Peyer's patch (tissue), 4 donors: ENCODE measurements around the gene CKB. TPM values are rescaled to one million over a fixed set of nuclear protein-coding genes. Genes with fewer than 3 reads are reported as not detected.
"Not testable (repeated sequence)": the region's sequence is repeated elsewhere in the genome, so short reads cannot be mapped to it uniquely, and the experiment has no call there.

Experiments used
- DNase-seq, 3 donors: peaks; one replicate each; pipeline ENCODE4 v3.0.0-alpha.2; 2017 to 2019
- H3K27ac ChIP-seq, 4 donors: fragments of 200-600 bp; sonication (generic); one replicate each; pipeline ENCODE4 v1.5.1; 2016 to 2019
- H3K27me3 ChIP-seq, 2 donors: fragments of 200-600 bp; sonication (generic); one replicate each; pipeline ENCODE4 v1.5.1; 2019
- H3K36me3 ChIP-seq, 3 donors: fragments of 200-600 bp; sonication (generic); one replicate each; pipeline ENCODE4 v1.5.1; 2016 to 2019
- H3K4me1 ChIP-seq, 4 donors: fragments of 200-600 bp; sonication (generic); one replicate each; pipeline ENCODE4 v1.5.1; 2016 to 2019
- H3K4me3 ChIP-seq, 4 donors: fragments of 200-600 bp; sonication (generic); 1 replicate in 3 of 4; 2 replicates in 1 of 4; pipeline ENCODE4 v1.5.1; 2016 to 2019; ENCODE audit warnings: mild to moderate bottlenecking in 1 of 4
- H3K9me3 ChIP-seq, 4 donors: fragments of 200-600 bp; sonication (generic); one replicate each; pipeline ENCODE4 v1.5.1; 2016 to 2019; ENCODE audit warnings: mild to moderate bottlenecking in 1 of 4
- CTCF ChIP-seq, 6 experiments: fragments of 450-650 bp in 4 of 6; fragments of 200-600 bp in 2 of 6; sonication (generic) in 1 of 6; IDR thresholded peaks; one replicate each; pipeline ENCODE4 v1.5.1; 2017 to 2019; ENCODE audit warnings: antibody characterized with exemption in 6 of 6, mild to moderate bottlenecking in 3 of 6, moderate library complexity in 1 of 6
- POLR2A ChIP-seq, 2 donors: fragments of 450-650 bp; IDR thresholded peaks; one replicate each; pipeline ENCODE4 v1.5.1; 2017; ENCODE audit warnings: antibody characterized with exemption in 2 of 2, mild to moderate bottlenecking in 2 of 2, moderate library complexity in 2 of 2
- total RNA-seq, 4 donors: library from RNA; depleted of rRNA; stranded (reverse); fragments of >200 nt; gene quantifications; one replicate each; pipeline ENCODE4 v1.1.0, GENCODE V29; 2016

CKB gene
- total RNA-seq, 4 donors from 2014 or later: 40.1 to 101 (median 68.4) TPM

DNA sequence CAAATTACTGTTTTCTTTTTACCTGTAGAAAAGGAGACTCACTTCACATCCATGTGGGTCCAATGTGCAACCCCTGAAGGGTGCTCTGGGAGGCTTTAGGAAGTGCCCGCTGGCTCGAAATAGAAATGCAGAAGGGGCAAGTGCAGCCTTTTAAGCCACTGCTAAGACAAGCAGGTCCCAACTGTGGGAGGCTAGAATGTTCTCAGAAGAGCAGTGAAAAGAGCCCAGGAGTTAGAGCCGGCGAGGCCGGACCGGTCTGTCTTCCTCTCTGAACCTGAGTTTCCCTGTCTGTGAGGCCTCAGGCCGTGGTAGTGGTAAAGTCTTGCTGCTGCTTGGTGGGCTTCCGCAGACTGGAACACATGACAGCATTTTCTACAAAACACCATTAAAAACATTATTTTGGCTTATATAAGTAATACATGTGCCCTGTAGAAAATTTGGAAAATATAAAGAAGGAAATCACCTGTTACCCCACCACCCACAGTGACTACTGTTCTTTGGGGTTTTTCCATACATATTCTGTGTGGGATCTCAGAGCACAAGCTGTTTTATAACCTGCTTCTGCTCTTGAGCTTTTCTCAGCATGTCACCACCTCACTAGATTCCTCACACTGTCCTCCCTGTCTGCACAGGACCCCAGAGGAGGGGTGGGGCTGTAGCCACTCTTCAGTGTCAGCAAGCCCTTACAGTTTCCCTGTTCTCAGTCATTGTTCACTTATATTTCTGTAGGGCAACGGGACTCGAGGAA is 6.0 kb downstream of the CKB start:
- H3K27me3 ChIP-seq: no peaks in the 10 kb centered on the region
- H3K9me3 ChIP-seq: no peaks in the 10 kb centered on the region
- no peak overlapping the region for H3K4me3 ChIP-seq
- H3K27ac ChIP-seq: no peak overlapping the region
- TF ChIP-seq CTCF (IDR thresholded peaks at IDR 0.05) (no peak), POLR2A (IDR thresholded peaks at IDR 0.05) (no peak)
- H3K4me1 ChIP-seq: peaks cover 0 to 41% (median 9%) of the 10 kb centered on the region in 4 donors
- peaks cover 0 to 1% (median 0%) of the 10 kb centered on the region in 3 donors for H3K36me3 ChIP-seq
- peak in 1 of 3 donors; percentile 37 for DNase-seq

- Histone ChIP-seq H3K4me3 (no peak overlapping the region), H3K36me3 (peaks cover 0 to 12% (median 0%) of the 10 kb centered on the region in 3 donors), H3K4me1 (peaks cover 0 to 28% (median 0%) of the 10 kb centered on the region in 4 donors), H3K27me3 (no peaks in the 10 kb centered on the region), H3K27ac (no peak overlapping the region), H3K9me3 (no peaks in the 10 kb centered on the region)
- no peak for TF ChIP-seq POLR2A (IDR thresholded peaks at IDR 0.05)
- TF ChIP-seq CTCF (IDR thresholded peaks at IDR 0.05): no peak
- DNase-seq: peak in 2 of 3 donors; percentile 34 to 42
These were observed 7.8 kb downstream of the CKB start for GRCh38 chr14:103514596-103515421.

DNA sequence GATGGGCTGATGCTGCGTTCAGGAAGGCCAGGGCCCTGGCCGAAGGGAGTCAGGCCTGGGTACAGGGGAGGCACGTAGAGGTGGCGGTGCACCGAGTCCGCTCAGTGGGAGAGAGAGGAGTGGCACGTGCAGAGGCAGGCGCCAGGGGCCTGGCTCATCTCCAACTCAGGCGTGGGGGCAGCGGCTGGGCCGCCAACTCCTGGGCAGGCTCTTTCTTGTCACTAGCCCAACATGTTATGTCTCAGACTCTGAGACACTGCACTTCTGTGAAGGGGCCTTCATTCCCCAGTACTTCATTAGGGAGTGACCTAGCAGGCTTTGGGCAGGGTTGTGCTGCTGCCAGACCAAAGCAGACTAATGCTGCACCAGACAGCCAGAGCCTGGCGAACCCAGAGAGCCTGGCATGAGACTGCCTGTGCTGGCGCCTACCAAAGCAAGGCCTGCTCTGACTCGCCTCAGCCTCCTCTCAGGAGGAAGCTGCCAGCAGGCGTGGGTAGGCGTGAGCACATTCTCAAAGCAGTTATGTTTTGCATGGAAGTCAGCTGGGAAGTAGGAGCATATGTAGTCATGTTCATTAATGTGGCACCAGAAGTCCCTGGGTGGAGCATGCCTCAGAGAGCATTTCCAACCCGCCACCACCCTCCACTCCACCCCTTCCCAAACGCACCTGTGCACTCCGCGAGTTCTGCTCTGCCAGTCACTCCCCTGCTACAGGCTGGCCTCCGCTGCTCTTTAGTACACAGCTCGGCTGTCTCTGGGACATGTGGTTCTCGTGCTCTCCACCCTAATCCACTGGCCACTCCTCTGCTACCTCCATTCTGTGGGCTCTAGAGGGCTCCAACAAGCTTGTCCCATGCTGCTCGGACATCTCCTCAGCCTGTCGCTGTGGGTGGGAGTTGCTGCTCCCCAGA is 9.7 kb downstream of the CKB start:
- H3K27me3 ChIP-seq: no peaks in the 10 kb centered on the region
- peak in 2 of 3 donors; percentile 43 to 61 for DNase-seq
- peaks cover 0 to 20% (median 0%) of the 10 kb centered on the region in 3 donors for H3K36me3 ChIP-seq
- no peak overlapping the region for H3K4me3 ChIP-seq
- H3K9me3 ChIP-seq: no peaks in the 10 kb centered on the region
- peaks cover 0 to 11% (median 0%) of the 10 kb centered on the region in 4 donors for H3K4me1 ChIP-seq
- TF ChIP-seq CTCF (IDR thresholded peaks at IDR 0.05) (no peak), POLR2A (IDR thresholded peaks at IDR 0.05) (no peak)
- H3K27ac ChIP-seq: peak overlapping the region in 2 of 4 donors; percentile 12 to 32

- not testable (repeated sequence) for H3K4me3 ChIP-seq, H3K9me3 ChIP-seq, H3K4me1 ChIP-seq, H3K27me3 ChIP-seq
- H3K27ac ChIP-seq: peak overlapping the region in 1 of 4 donors; percentile 32
- H3K36me3 ChIP-seq: peaks cover 0 to 23% (median 0%) of the 10 kb centered on the region in 3 donors
- peak in 1 of 3 donors; percentile 38 for DNase-seq
These were observed 10.4 kb downstream of the CKB start for GRCh38 chr14:103512180-103512579.

DNA sequence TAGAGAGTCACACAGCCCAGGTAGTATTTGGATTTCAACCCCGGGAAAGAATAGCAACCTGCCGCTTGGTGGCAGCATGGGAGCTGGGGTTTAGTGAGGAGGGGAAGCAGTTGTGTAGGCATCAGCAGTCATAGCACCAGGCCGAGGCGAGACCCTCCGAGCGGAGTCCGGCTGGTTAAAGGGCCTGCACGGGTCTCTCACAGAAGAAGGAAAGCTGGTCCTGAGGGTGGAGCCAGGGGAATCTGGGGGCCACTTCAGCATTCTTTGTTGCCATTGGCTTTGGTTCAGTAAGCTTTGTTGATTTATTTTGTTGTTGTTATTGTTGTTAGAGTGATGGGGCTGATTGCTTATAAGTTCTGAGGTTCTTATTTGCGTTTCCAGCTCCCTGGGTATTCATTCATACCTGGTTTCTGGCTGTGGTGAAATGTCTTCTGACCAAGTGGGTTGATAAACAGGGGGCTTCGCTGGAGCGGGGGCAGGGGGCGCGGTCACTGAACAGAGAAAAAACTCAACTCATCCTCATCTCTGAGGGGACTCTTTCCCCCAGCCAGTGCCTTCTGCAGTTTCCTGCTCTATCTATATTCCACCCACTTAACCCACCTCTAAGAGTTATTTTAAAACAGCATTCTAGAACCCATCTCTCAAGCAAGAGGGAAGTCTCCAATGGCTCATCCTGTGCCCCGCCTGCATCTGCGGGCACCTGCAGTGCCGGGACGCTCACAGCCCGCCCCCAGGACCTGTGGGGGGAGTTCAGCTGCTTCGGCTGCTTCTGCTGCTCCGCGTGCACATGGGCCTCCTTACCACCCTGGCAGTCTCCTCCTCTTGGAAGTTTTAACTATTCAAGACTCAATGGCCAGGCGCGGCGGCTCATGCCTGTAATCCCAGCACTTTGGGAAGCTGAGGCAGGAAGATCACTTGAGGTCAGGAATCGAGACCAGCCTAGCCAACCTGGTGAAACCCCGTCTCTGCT is 11.6 kb downstream of the CKB start:
- Histone ChIP-seq H3K9me3 (no peaks in the 10 kb centered on the region), H3K36me3 (peaks cover 0 to 23% (median 0%) of the 10 kb centered on the region in 3 donors), H3K4me3 (no peak overlapping the region), H3K27ac (no peak overlapping the region), H3K27me3 (no peaks in the 10 kb centered on the region), H3K4me1 (peaks cover 0 to 4% (median 0%) of the 10 kb centered on the region in 4 donors)
- peak in 1 of 3 donors; percentile 12 for DNase-seq
- TF ChIP-seq CTCF (IDR thresholded peaks at IDR 0.05) (no peak), POLR2A (IDR thresholded peaks at IDR 0.05) (no peak)
